B cell (primary cell): Measurements from ENCODE around the gene MAP4K1. TPM values are rescaled to one million over a fixed set of nuclear protein-coding genes. Genes with fewer than 3 reads are reported as not detected.

Experiments used
- ATAC-seq: fragments of 200-7000 bp; cut with Tn5 transposase; one replicate; pipeline ENCODE4 v1.10.0; 2021; ENCODE audit warnings: low read depth, mild to moderate bottlenecking, moderate number of reproducible peaks, moderate library complexity
- CTCF ChIA-PET: fragments of 350-600 bp; sonication (Branson Sonifier 250); formaldehyde crosslinking; loops from one replicate; lab custom pipeline; 2021; ENCODE audit warnings: antibody characterized with exemption, inconsistent platforms; lab: Charles Lee
- POLR2A ChIA-PET: fragments of 350-600 bp; sonication (Branson Sonifier 250); formaldehyde crosslinking; loops from one replicate; lab custom pipeline; 2021; ENCODE audit warnings: antibody characterized with exemption; lab: Charles Lee
- DNase-seq: peaks from one replicate; pipeline ENCODE4 v3.0.0; 2013
- H2AFZ ChIP-seq: 2 replicates; pipeline ENCODE4 v1.6.1; 2012; ENCODE audit warnings: mild to moderate bottlenecking, low read depth, low read length; ENCODE audit not compliant: insufficient read depth, poor library complexity, severe bottlenecking
- H3K27ac ChIP-seq, 2 donors: 1 replicate in 1 of 2; 2 replicates in 1 of 2; pipeline ENCODE4 v1.5.1; 2012 to 2013; ENCODE audit warnings: low read length in 2 of 2, mild to moderate bottlenecking in 2 of 2, moderate library complexity in 1 of 2
- H3K27me3 ChIP-seq, 4 experiments: fragments of 200-600 bp in 1 of 4; sonication (generic) in 1 of 4; replicated peaks in 1 of 4; 1 replicate in 2 of 4; 2 replicates in 2 of 4; pipeline versions ENCODE4 v1.6.1 to v1.7.0; 2013 to 2016; ENCODE audit warnings: low read length in 3 of 4, mild to moderate bottlenecking in 2 of 4, mixed read lengths in 1 of 4, moderate library complexity in 1 of 4; ENCODE audit not compliant: insufficient read depth in 4 of 4, control insufficient read depth in 3 of 4; ENCODE audit errors: control extremely low read depth in 1 of 4
- H3K36me3 ChIP-seq, 2 experiments: replicated peaks in 1 of 2; 1 replicate in 1 of 2; 2 replicates in 1 of 2; pipeline versions ENCODE4 v1.6.1 to v1.7.1; 2013; ENCODE audit warnings: low read length in 1 of 2; ENCODE audit not compliant: insufficient read depth in 2 of 2, control insufficient read depth in 1 of 2; ENCODE audit errors: control extremely low read depth in 1 of 2, extremely low read depth in 1 of 2
- H3K4me1 ChIP-seq, 2 donors: fragments of 200-600 bp in 1 of 2; sonication (generic) in 1 of 2; 1 replicate in 1 of 2; 2 replicates in 1 of 2; pipeline versions ENCODE4 v1.5.1 to v1.6.1; 2013 to 2017; ENCODE audit warnings: low read length in 2 of 2; ENCODE audit not compliant: control insufficient read depth in 2 of 2, insufficient read depth in 2 of 2
- H3K4me2 ChIP-seq: replicated peaks from 2 replicates; pipeline ENCODE3; 2012; ENCODE audit warnings: mild to moderate bottlenecking, low read depth, low read length; ENCODE audit not compliant: poor library complexity, severe bottlenecking
- H3K4me3 ChIP-seq, 5 experiments: fragments of 200-600 bp in 1 of 5; sonication (generic) in 1 of 5; 1 replicate in 3 of 5; 2 replicates in 2 of 5; pipeline versions ENCODE4 v1.5.1 to v1.7.0; 2011 to 2016; ENCODE audit warnings: low read length in 4 of 5, mild to moderate bottlenecking in 4 of 5, low read depth in 2 of 5, control low read depth in 1 of 5, moderate library complexity in 1 of 5; ENCODE audit not compliant: insufficient read depth in 1 of 5; ENCODE audit errors: control extremely low read depth in 1 of 5, extremely low read depth in 1 of 5
- H3K79me2 ChIP-seq: fragments of 200-600 bp; sonication (generic); one replicate; pipeline ENCODE4 v1.6.0; 2016; ENCODE audit warnings: low read length; ENCODE audit not compliant: control insufficient read depth, insufficient read depth
- H3K9ac ChIP-seq: fragments of 200-600 bp; sonication (generic); 2 replicates; pipeline ENCODE4 v1.6.1; 2017; ENCODE audit warnings: mild to moderate bottlenecking, low read length, moderate library complexity
- H3K9me3 ChIP-seq, 3 donors: one replicate each; pipeline versions ENCODE4 v1.6.1 to v1.7.1; 2013; ENCODE audit warnings: low read length in 2 of 3; ENCODE audit not compliant: control insufficient read depth in 2 of 3, insufficient read depth in 1 of 3; ENCODE audit errors: control extremely low read depth in 1 of 3
- H4K20me1 ChIP-seq: 2 replicates; pipeline ENCODE4 v1.6.0; 2012; ENCODE audit warnings: mild to moderate bottlenecking, low read length; ENCODE audit not compliant: insufficient read depth, control insufficient read depth, poor library complexity, severe bottlenecking
- H3K27ac Mint-ChIP-seq: one replicate; pipeline ENCODE4 v1.8.0; 2021; ENCODE audit warnings: mixed read lengths
- H3K27me3 Mint-ChIP-seq: one replicate; pipeline ENCODE4 v1.8.0; 2021; ENCODE audit warnings: mixed read lengths
- H3K4me1 Mint-ChIP-seq: one replicate; pipeline ENCODE4 v1.8.0; 2021; ENCODE audit warnings: mixed read lengths
- H3K4me3 Mint-ChIP-seq: one replicate; pipeline ENCODE4 v1.8.0; 2021; ENCODE audit warnings: mixed read lengths
- H3K9me3 Mint-ChIP-seq: one replicate; pipeline ENCODE4 v1.8.0; 2022; ENCODE audit warnings: mixed read lengths; ENCODE audit not compliant: insufficient read depth
- EZH2 ChIP-seq: IDR thresholded peaks from 2 replicates; pipeline ENCODE4 v1.6.1; 2012; ENCODE audit warnings: borderline replicate concordance, low read depth, mild to moderate bottlenecking, moderate library complexity, low read length; ENCODE audit not compliant: insufficient read depth, poor library complexity, severe bottlenecking
- WGBS: methylation state at CpG from one replicate; pipeline ENCODE4 v1.1.5; 2013; ENCODE audit warnings: missing lambda C conversion rate; ENCODE audit not compliant: insufficient coverage; 5-methylcytosine and 5-hydroxymethylcytosine counted together
- intact Hi-C: fragments of 100-400 bp; cut with micrococcal nuclease; formaldehyde crosslinking; loops from one replicate; pipeline ENCODE4 v1.10.0; 2022
- polyA plus RNA-seq: library from polyadenylated mRNA; depleted of rRNA; stranded (reverse); fragments of >200 nt; gene quantifications from 2 replicates; pipeline ENCODE4 v1.2.3, GENCODE V29; 2012
- total RNA-seq, 2 donors: library from RNA; stranded (reverse); fragments of 120-200 nt in 1 of 2; gene quantifications; 1 replicate in 1 of 2; 2 replicates in 1 of 2; pipeline versions ENCODE4 v1.2.3 to v1.2.4, GENCODE V29; 2013 to 2022
- TF ChIP-seq, protein P1 (sequence below): fragments of 200-600 bp; IDR thresholded peaks from one replicate; pipeline ENCODE4 v1.8.0; 2022; ENCODE audit warnings: antibody characterized with exemption, mild to moderate bottlenecking

MAP4K1 gene
- total and polyA plus RNA-seq, 2 donors (not counting 1 experiment from before 2014, with no cell fraction given), result 291 to 415 TPM

DNA sequence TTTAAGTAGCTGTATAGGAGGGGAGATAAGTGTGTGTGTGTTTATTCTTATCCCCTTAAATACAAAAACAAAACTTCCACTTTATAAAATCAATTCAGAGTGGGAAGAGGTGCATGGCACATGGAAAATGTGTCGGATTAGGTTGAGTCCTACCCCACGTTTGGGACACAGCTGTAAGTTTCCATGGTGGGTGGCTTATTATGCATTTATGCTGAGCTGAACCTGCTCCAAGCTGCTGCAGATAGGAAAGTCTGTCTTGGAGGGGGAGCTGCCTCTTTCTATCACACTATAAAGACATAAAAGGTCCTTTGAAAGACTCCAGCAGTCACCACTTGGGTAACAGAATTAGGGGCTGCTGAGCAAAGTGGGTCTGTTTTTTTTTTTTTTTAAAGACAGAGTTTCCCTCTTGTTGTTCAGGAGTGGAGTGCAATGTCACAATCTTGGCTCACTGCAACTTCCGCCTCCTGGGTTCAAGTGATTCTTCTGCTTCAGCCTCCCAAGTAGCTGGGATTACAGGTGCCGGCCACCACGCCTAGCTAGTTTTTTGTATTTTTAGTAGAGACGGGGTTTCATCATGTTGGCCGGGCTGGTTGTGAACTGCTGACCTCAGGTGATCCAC, 44.9 kb upstream of the MAP4K1 start:
- no peaks in the 10 kb centered on the region for H3K27me3 Mint-ChIP-seq
- Histone ChIP-seq H3K4me3 (no peak overlapping the region), H3K9me3 (no peaks in the 10 kb centered on the region), H3K9ac (no peak overlapping the region), H3K27ac (no peak overlapping the region), H3K27me3 (no peaks in the 10 kb centered on the region), H3K4me1 (peaks cover 37 to 39% of the 10 kb centered on the region in 2 donors), H3K79me2 (peaks cover 100% of the 10 kb centered on the region), H2AFZ (no peak overlapping the region), H4K20me1 (peaks cover 42% of the 10 kb centered on the region), H3K4me2 (no peak overlapping the region), H3K36me3 (peaks cover 0 to 17% of the 10 kb centered on the region in 2 experiments)
- no peaks in the 10 kb centered on the region for H3K9me3 Mint-ChIP-seq
- TF ChIP-seq, protein P1, sequence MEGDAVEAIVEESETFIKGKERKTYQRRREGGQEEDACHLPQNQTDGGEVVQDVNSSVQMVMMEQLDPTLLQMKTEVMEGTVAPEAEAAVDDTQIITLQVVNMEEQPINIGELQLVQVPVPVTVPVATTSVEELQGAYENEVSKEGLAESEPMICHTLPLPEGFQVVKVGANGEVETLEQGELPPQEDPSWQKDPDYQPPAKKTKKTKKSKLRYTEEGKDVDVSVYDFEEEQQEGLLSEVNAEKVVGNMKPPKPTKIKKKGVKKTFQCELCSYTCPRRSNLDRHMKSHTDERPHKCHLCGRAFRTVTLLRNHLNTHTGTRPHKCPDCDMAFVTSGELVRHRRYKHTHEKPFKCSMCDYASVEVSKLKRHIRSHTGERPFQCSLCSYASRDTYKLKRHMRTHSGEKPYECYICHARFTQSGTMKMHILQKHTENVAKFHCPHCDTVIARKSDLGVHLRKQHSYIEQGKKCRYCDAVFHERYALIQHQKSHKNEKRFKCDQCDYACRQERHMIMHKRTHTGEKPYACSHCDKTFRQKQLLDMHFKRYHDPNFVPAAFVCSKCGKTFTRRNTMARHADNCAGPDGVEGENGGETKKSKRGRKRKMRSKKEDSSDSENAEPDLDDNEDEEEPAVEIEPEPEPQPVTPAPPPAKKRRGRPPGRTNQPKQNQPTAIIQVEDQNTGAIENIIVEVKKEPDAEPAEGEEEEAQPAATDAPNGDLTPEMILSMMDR, result no peak
- no peak for TF ChIP-seq EZH2
- ChIA-PET CTCF (interaction anchor here (1.1 to 1.6 kb wide), 2 partner anchors 20 to 26 kb away, joined by 3 to 6 read pairs; no protein-coding TSS in a partner anchor), POLR2A (no interaction called here)
- peaks cover 52% of the 10 kb centered on the region for H3K4me1 Mint-ChIP-seq
- H3K27ac Mint-ChIP-seq, result no peak overlapping the region
- intact Hi-C loops, result no loop called here
- ATAC-seq (no peak), DNase-seq (no peak)
- no peak overlapping the region for H3K4me3 Mint-ChIP-seq
- 96% methylated on average over 4 of the region's 7 CpGs for WGBS

DNA sequence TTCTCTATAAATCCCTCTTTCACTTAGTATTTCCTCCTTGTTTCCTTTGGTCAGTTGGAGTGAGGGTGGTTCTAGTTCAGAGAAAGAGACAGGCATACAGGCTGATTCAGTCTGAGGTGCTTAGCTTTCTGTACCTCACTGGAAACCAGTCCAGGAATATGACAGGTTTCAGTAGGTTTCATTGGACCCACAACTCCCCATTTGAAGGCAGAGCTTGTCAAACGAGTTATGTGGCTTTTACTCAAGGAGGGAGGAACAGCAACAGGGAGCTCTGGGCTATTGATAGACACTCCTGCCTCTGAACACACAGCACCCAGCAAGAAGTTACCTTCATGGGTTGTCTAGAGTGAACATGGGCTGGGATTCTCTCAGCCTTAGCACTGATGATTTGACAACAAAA, 44.2 kb upstream of the MAP4K1 start:
- Mint-ChIP-seq H3K4me1 (peaks cover 50% of the 10 kb centered on the region), H3K27me3 (no peaks in the 10 kb centered on the region), H3K4me3 (no peak overlapping the region), H3K9me3 (no peaks in the 10 kb centered on the region), H3K27ac (no peak overlapping the region)
- H2AFZ ChIP-seq, result no peak overlapping the region
- TF ChIP-seq, protein P1, result no peak
- no peak for TF ChIP-seq EZH2
- no peak for DNase-seq
- peaks cover 0 to 17% of the 10 kb centered on the region in 2 experiments for H3K36me3 ChIP-seq
- no peak overlapping the region for H3K4me2 ChIP-seq
- no peak for ATAC-seq
- no peaks in the 10 kb centered on the region for H3K9me3 ChIP-seq
- H3K9ac ChIP-seq, result no peak overlapping the region
- WGBS, result no CpG with 5 or more reads among the region's 1 CpG
- peaks cover 30 to 33% of the 10 kb centered on the region in 2 donors for H3K4me1 ChIP-seq
- POLR2A ChIA-PET, result no interaction called here
- no peak overlapping the region for H3K27ac ChIP-seq
- H3K4me3 ChIP-seq, result no peak overlapping the region
- peaks cover 100% of the 10 kb centered on the region for H3K79me2 ChIP-seq
- H4K20me1 ChIP-seq, result peaks cover 46% of the 10 kb centered on the region
- CTCF ChIA-PET, result interaction anchor here (1.1 to 1.6 kb wide), 2 partner anchors 20 to 25 kb away, joined by 3 to 6 read pairs; no protein-coding TSS in a partner anchor
- H3K27me3 ChIP-seq, result no peaks in the 10 kb centered on the region
- intact Hi-C loops, result no loop called here
